Posterior cingulate gyrus (tissue), 11 donors: ENCODE results near the gene PRPF38A.

Source experiments
- DNase-seq, 10 donors: peaks; one replicate each; pipeline versions ENCODE4 v3.0.0 to v3.0.0-alpha.2; 2020 to 2021; ENCODE audit warnings: mixed read lengths in 3 of 10
- intact Hi-C: fragments of 100-400 bp; cut with DNase I; formaldehyde crosslinking; loops from one replicate; pipeline ENCODE4 v1.15.1; 2023

Gene PRPF38A

GRCh38 chr1:52439976-52440375 is 35.6 kb downstream of the PRPF38A start:
- intact Hi-C loops, result no loop called here
- no peak for DNase-seq

GRCh38 chr1:52444463-52444862 is 40.1 kb downstream of the PRPF38A start:
- intact Hi-C loops, result no loop called here

GRCh38 chr1:52454127-52454526 is 49.7 kb downstream of the PRPF38A start:
- intact Hi-C loops, result no loop called here
- no peak for DNase-seq

More at GRCh38 chr1:52444463-52444862, 40.1 kb downstream of the PRPF38A start:
- no peak for DNase-seq

GRCh38 chr1:52454779-52455178 is 50.4 kb downstream of the PRPF38A start:
- no peak for DNase-seq
- intact Hi-C loops, result no loop called here

- no peak for DNase-seq
- intact Hi-C loops, result no loop called here
Measured at GRCh38 chr1:52455686-52456085, 51.3 kb downstream of the PRPF38A start.

GRCh38 chr1:52460694-52461093 is 56.3 kb downstream of the PRPF38A start:
- intact Hi-C loops, result no loop called here
- no peak for DNase-seq

- intact Hi-C loops, result no loop called here
- DNase-seq, result no peak
Measured at GRCh38 chr1:52461821-52462220, 57.4 kb downstream of the PRPF38A start.

DNA sequence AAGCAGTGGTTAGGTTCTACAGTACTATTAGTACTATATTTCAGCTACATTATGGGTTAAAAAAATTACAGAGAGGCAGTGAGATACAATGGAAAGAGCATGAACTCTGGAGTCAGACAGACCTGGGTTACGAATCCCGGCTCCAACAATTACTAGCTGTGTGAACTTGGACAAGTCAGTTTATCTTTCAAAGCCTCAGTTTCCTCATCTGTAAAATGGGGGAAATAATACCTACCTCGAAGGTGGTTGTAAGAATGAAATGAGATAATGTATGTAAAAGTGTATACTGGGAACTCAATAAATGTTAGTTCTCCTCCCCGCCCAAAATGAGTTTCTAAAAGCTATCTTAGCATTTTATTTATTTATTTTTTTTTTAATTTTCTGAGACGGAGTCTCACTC is 59.5 kb downstream of the PRPF38A start:
- no peak for DNase-seq
- intact Hi-C loops, result no loop called here

DNA sequence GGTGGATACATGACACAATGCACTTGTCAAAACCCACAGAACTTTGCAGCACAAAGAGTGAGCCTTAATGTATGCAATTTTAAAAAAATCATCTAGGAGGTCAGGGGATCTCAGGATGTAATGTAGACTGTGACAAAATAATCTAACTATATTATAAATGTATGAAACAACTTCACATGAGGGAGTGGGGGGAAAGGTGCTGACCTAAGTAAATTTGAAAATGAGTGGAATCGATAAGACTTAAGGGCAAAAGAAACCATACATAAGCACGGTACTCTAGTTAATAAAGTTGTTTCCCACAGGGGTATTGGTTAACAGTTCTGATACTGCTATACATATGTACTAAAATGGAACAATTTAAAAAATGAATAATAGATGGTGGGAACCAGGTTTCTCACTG is 64.7 kb downstream of the PRPF38A start:
- intact Hi-C loops, result no loop called here
- no peak for DNase-seq
